Midbrain (tissue), 1 donor: ENCODE results near the gene ULK2.

Experiments used
- DNase-seq: peaks from one replicate; lab custom pipeline; 2025; lab: John Stamatoyannopoulos, UW

ULK2 gene

GRCh38 chr17:19747159-19747719 lies 120.5 kb downstream of the ULK2 start:
- DNase-seq, result no peak

- no peak for DNase-seq
Observed at GRCh38 chr17:19746517-19746916, 121.2 kb downstream of the ULK2 start.

GRCh38 chr17:19744922-19745757 lies 122.6 kb downstream of the ULK2 start:
- peak; percentile 83 for DNase-seq

- no peak for DNase-seq
Observed at GRCh38 chr17:19744492-19744891, 123.2 kb downstream of the ULK2 start.

- DNase-seq, result no peak
Observed at GRCh38 chr17:19743101-19744100, 124.3 kb downstream of the ULK2 start.

GRCh38 chr17:19742495-19742894 lies 125.2 kb downstream of the ULK2 start:
- DNase-seq, result no peak

- no peak for DNase-seq
Observed at GRCh38 chr17:19741832-19742457, 125.8 kb downstream of the ULK2 start.

- no peak for DNase-seq
Observed at GRCh38 chr17:19740933-19741332, 126.8 kb downstream of the ULK2 start.

- no peak for DNase-seq
Observed at GRCh38 chr17:19739241-19740201, 128.2 kb downstream of the ULK2 start.

- no peak for DNase-seq
Observed at GRCh38 chr17:19738757-19739156, 129.0 kb downstream of the ULK2 start.

GRCh38 chr17:19738073-19738449 lies 129.7 kb downstream of the ULK2 start:
- no peak for DNase-seq

- DNase-seq, result no peak
Observed at GRCh38 chr17:19737305-19738072, 130.2 kb downstream of the ULK2 start.

- DNase-seq, result no peak
Observed at GRCh38 chr17:19736071-19736470, 131.7 kb downstream of the ULK2 start.

GRCh38 chr17:19733953-19734526 lies 133.7 kb downstream of the ULK2 start:
- DNase-seq, result no peak

GRCh38 chr17:19731626-19732025 lies 136.1 kb downstream of the ULK2 start:
- no peak for DNase-seq

- no peak for DNase-seq
Observed at GRCh38 chr17:19730843-19731242, 136.9 kb downstream of the ULK2 start.

GRCh38 chr17:19729900-19730299 lies 137.8 kb downstream of the ULK2 start:
- DNase-seq, result no peak

GRCh38 chr17:19728084-19728495 lies 139.6 kb downstream of the ULK2 start:
- peak; percentile 82 for DNase-seq

- peak; percentile 92 for DNase-seq
Observed at GRCh38 chr17:19727501-19728078, 140.1 kb downstream of the ULK2 start.
